Trophoblast cell (in vitro differentiated cells and primary cell): ENCODE measurements around the gene IRAK1.
A peak's percentile ranks its signal among the peaks of the same experiment; 100 is the strongest.

Experiments
- DNase-seq, 2 donors: peaks; one replicate each; pipeline ENCODE4 v3.0.0-alpha.2; 2016
- H2AFZ ChIP-seq: 2 replicates; pipeline ENCODE4 v1.6.1; 2013; ENCODE audit warnings: low read length, moderate library complexity, mild to moderate bottlenecking; ENCODE audit not compliant: insufficient read depth, poor library complexity
- H2AK5ac ChIP-seq: 2 replicates; pipeline ENCODE4 v1.6.1; 2013; ENCODE audit warnings: mild to moderate bottlenecking, low read length
- H2BK120ac ChIP-seq: 2 replicates; pipeline ENCODE4 v1.6.1; 2013; ENCODE audit warnings: low read length, mild to moderate bottlenecking, moderate library complexity; ENCODE audit not compliant: insufficient read depth, poor library complexity
- H2BK12ac ChIP-seq: 2 replicates; pipeline ENCODE4 v1.6.1; 2013; ENCODE audit warnings: mild to moderate bottlenecking, low read length, moderate library complexity
- H2BK5ac ChIP-seq: 2 replicates; pipeline ENCODE4 v1.6.1; 2013; ENCODE audit warnings: low read length, low read depth, moderate library complexity, mild to moderate bottlenecking; ENCODE audit not compliant: poor library complexity
- H3K14ac ChIP-seq: 2 replicates; pipeline ENCODE4 v1.6.1; 2013; ENCODE audit warnings: mild to moderate bottlenecking, low read length
- H3K18ac ChIP-seq: 2 replicates; pipeline ENCODE4 v1.6.1; 2013; ENCODE audit warnings: mild to moderate bottlenecking, low read length
- H3K23ac ChIP-seq: 2 replicates; pipeline ENCODE4 v1.6.1; 2013; ENCODE audit warnings: low read length
- H3K27ac ChIP-seq: 2 replicates; pipeline ENCODE4 v1.5.1; 2013; ENCODE audit warnings: low read depth, mild to moderate bottlenecking, inconsistent platforms, low read length, moderate library complexity
- H3K27me3 ChIP-seq: 2 replicates; pipeline ENCODE4 v1.6.1; 2013; ENCODE audit warnings: inconsistent platforms, mild to moderate bottlenecking, low read length, moderate library complexity; ENCODE audit not compliant: insufficient read depth
- H3K36me3 ChIP-seq, 2 experiments: 1 replicate in 1 of 2; 2 replicates in 1 of 2; pipeline ENCODE4 v1.6.1; 2013; ENCODE audit warnings: low read length in 2 of 2, mild to moderate bottlenecking in 2 of 2, moderate library complexity in 1 of 2; ENCODE audit not compliant: insufficient read depth in 2 of 2, control insufficient read depth in 1 of 2
- H3K4ac ChIP-seq: 2 replicates; pipeline ENCODE4 v1.6.1; 2013; ENCODE audit warnings: low read depth, mild to moderate bottlenecking, low read length, moderate library complexity
- H3K4me1 ChIP-seq, 2 experiments: 1 replicate in 1 of 2; 2 replicates in 1 of 2; pipeline ENCODE4 v1.6.1; 2013; ENCODE audit warnings: low read length in 2 of 2, mild to moderate bottlenecking in 2 of 2, moderate library complexity in 1 of 2; ENCODE audit not compliant: insufficient read depth in 2 of 2, control insufficient read depth in 1 of 2
- H3K4me2 ChIP-seq: 2 replicates; pipeline ENCODE4 v1.6.1; 2013; ENCODE audit warnings: inconsistent platforms, mild to moderate bottlenecking, low read length, moderate library complexity
- H3K4me3 ChIP-seq: 2 replicates; pipeline ENCODE4 v1.5.1; 2013; ENCODE audit warnings: mild to moderate bottlenecking, low read depth, low read length, inconsistent platforms
- H3K79me1 ChIP-seq: one replicate; pipeline ENCODE4 v1.6.1; 2013; ENCODE audit warnings: low read length
- H3K79me2 ChIP-seq: 2 replicates; pipeline ENCODE4 v1.6.1; 2013; ENCODE audit warnings: low read length, mild to moderate bottlenecking; ENCODE audit not compliant: control insufficient read depth, insufficient read depth, poor library complexity
- H3K9ac ChIP-seq: 2 replicates; pipeline ENCODE4 v1.6.1; 2013; ENCODE audit warnings: mild to moderate bottlenecking, low read length
- H3K9me3 ChIP-seq: 2 replicates; pipeline ENCODE4 v1.6.1; 2013; ENCODE audit warnings: low read depth, mild to moderate bottlenecking, control low read depth, inconsistent platforms, low read length; ENCODE audit not compliant: insufficient read depth
- H4K12ac ChIP-seq: 2 replicates; pipeline ENCODE4 v1.6.1; 2013; ENCODE audit warnings: low read depth, mild to moderate bottlenecking, low read length, moderate library complexity
- H4K8ac ChIP-seq: 2 replicates; pipeline ENCODE4 v1.6.1; 2013; ENCODE audit warnings: low read depth, mild to moderate bottlenecking, low read length, moderate library complexity
- H4K91ac ChIP-seq: one replicate; pipeline ENCODE4 v1.6.1; 2013; ENCODE audit warnings: low read depth, mild to moderate bottlenecking, low read length, moderate library complexity
- WGBS: extraction: QIAGEN DNeasy Blood & Tissue Kit; methylation state at CpG from one replicate; pipeline ENCODE4 v1.1.7; 2013; ENCODE audit warnings: missing lambda C conversion rate; ENCODE audit not compliant: insufficient read length, insufficient coverage; ENCODE audit errors: extremely low coverage; 5-methylcytosine and 5-hydroxymethylcytosine counted together

Gene IRAK1

DNA sequence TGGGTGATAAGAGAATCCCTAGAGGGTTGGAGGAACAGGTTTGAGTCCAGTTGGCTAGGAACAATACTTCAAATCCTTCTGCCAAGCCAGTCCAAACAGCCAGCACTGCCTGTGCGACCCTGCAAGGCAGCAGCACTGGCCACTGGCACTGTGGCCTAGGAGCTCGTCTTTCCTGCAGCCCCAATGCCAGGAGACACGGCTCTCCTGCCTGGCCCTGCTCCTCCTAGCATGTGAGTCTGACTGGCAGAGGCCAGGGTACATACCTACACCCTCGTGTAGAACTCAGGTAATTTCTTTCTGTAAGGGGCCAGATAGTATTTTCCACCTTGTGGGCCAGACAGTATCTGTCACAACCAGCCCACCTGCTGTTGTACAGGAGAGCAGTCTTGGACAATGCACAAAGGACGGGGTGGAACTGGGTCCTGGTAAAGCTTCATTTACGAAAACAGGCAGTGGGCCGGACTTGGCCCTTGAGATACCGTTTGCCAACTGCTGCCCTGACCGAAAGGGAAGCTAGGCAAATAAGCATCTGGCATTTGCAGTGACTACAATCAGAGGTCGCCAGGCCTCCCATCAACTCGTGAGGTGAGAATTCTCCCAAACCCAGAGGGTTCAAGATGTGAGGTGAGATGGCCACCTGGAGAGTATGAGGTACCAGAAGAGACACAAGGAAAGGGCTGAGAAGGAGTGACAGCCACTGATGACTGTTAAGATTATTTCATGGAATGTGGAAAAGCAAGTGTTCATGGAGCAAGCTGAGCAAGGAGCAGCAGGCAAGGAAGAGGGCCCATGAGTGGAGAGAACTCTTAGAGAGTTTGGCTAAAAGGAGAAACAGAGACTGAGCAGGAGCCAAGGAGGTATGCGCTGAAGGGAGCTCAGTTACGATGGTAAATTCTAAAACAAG, 29.8 kb upstream of the IRAK1 start:
- Histone ChIP-seq H3K27ac (no peak overlapping the region), H3K4ac (no peak overlapping the region), H3K18ac (no peak overlapping the region), H2AFZ (no peak overlapping the region), H3K14ac (no peak overlapping the region), H4K8ac (no peak overlapping the region), H2BK120ac (no peak overlapping the region), H2AK5ac (no peak overlapping the region), H2BK5ac (no peak overlapping the region), H4K91ac (no peak overlapping the region), H3K4me2 (no peak overlapping the region), H3K9ac (no peak overlapping the region), H3K23ac (no peak overlapping the region), H3K9me3 (no peaks in the 10 kb centered on the region), H4K12ac (no peak overlapping the region), H3K79me1 (no peaks in the 10 kb centered on the region), H3K4me3 (no peak overlapping the region), H3K79me2 (peaks cover 1% of the 10 kb centered on the region), H2BK12ac (no peak overlapping the region), H3K4me1 (peaks cover 8 to 14% of the 10 kb centered on the region in 2 experiments), H3K27me3 (no peaks in the 10 kb centered on the region), H3K36me3 (peaks cover 7 to 11% of the 10 kb centered on the region in 2 experiments)
- DNase-seq = peak; percentile 22 to 65
- no CpG with 5 or more reads among the region's 13 CpGs for WGBS

DNA sequence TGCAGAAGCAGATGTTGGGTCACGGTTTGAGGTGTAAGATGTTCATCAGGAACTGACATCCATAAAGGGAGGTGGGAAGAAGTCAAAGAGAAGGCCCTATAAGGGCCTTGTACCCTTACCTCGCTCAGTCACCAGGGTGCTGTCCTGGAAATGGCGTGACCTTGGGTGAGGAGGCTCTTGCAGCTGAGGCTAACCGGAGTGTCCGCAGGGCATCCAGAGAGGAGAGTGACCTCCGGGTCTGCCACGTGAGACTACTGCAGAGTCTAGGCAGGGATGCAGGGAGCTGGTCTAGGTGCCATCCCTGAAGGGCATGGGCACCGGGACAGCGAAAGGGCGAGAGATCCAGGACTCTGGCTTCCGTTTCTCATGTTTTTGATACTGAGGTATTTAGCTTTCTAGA, 28.7 kb upstream of the IRAK1 start:
- Histone ChIP-seq H3K4ac (no peak overlapping the region), H3K9me3 (no peaks in the 10 kb centered on the region), H3K79me2 (peaks cover 1% of the 10 kb centered on the region), H2AFZ (no peak overlapping the region), H2BK120ac (no peak overlapping the region), H3K14ac (no peak overlapping the region), H3K4me1 (peaks cover 8 to 14% of the 10 kb centered on the region in 2 experiments), H2AK5ac (no peak overlapping the region), H3K27ac (no peak overlapping the region), H3K9ac (no peak overlapping the region), H3K23ac (no peak overlapping the region), H4K12ac (no peak overlapping the region), H3K79me1 (no peaks in the 10 kb centered on the region), H2BK5ac (no peak overlapping the region), H4K8ac (no peak overlapping the region), H3K36me3 (peaks cover 7 to 11% of the 10 kb centered on the region in 2 experiments), H4K91ac (no peak overlapping the region), H3K18ac (no peak overlapping the region), H3K27me3 (no peaks in the 10 kb centered on the region), H3K4me2 (no peak overlapping the region), H3K4me3 (no peak overlapping the region), H2BK12ac (no peak overlapping the region)
- DNase-seq = no peak
- no CpG with 5 or more reads among the region's 11 CpGs for WGBS

DNA sequence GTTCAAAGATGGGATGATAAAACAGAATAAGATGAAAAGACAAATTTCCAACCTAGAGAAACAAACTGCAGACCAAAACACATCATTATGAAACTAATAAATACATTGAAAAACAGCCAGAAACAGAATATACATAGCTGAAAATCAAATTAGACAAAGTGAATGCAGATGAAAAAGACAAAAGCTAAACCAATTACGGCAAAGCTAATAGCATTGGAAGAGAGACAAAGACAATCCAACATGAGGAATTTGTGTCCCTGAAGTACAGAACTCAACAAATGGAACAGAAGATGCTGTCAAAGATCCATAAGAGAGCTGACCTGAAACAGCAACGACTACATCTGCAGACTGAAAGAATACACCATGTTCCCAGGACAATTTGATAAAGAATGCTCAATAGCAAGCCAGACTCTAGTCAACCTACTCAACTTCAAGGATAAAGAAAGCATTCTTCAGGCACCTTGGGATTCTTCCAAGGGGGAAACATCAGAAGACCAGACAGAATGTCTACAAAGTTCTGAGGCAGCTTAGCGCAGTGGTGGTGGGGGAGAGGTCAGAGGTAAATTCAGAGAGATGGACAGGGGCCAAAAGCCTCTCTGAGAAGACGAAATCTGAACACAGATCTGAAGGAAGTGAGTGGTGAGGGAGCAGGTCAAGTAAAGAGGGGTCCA, 27.4 kb upstream of the IRAK1 start:
- Histone ChIP-seq H3K79me2 (peaks cover 1% of the 10 kb centered on the region), H3K4me1 (peaks cover 8 to 14% of the 10 kb centered on the region in 2 experiments), H4K91ac (no peak overlapping the region), H3K79me1 (no peaks in the 10 kb centered on the region), H3K9me3 (no peaks in the 10 kb centered on the region), H3K18ac (no peak overlapping the region), H2BK120ac (no peak overlapping the region), H3K23ac (no peak overlapping the region), H3K4me3 (no peak overlapping the region), H3K14ac (no peak overlapping the region), H3K9ac (no peak overlapping the region), H3K27me3 (no peaks in the 10 kb centered on the region), H4K12ac (no peak overlapping the region), H3K4me2 (no peak overlapping the region), H3K36me3 (peaks cover 7 to 11% of the 10 kb centered on the region in 2 experiments), H3K27ac (no peak overlapping the region), H4K8ac (no peak overlapping the region), H2AK5ac (no peak overlapping the region), H2BK5ac (no peak overlapping the region), H2AFZ (no peak overlapping the region), H3K4ac (no peak overlapping the region), H2BK12ac (no peak overlapping the region)
- DNase-seq = no peak
- WGBS = no CpG with 5 or more reads among the region's 4 CpGs

DNA sequence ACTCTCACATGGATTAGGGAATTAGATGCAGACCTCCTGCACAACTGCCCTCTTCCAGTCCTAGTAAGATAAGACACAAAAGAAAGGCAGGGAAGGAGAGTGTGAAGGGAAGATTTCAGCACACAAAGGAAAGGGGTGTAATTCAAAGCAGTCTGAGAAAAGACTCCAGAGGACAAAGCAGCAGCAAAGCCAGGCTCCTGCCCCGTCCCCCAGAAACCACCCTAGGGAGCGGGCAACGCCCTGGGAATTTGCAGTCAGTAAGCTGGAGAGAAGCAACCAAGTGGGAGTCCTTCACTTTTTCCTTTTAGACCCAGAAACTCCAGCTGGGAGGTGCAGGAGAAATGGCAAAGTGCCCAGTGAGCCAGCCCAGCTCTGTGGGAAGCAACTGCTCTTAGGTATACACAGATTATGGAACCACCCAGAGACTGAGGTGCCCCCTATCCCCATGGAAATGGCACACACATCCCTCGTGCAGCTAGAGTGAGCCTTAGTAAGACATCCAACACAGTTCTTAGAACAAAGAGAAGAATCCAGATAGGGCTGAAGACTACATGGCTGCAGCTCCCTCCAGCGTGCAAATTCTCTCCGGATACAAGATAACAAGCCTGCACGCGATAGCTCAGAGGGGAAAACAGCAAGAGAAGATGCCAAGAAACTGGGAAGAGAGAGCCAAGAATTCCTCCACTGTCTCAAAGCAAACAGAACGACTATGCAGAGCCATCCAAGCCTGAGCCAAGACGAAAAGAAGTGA, 26.5 kb upstream of the IRAK1 start:
- Histone ChIP-seq H3K4ac (no peak overlapping the region), H3K14ac (no peak overlapping the region), H4K12ac (no peak overlapping the region), H2AFZ (no peak overlapping the region), H3K9me3 (no peaks in the 10 kb centered on the region), H3K23ac (no peak overlapping the region), H3K27me3 (no peaks in the 10 kb centered on the region), H3K4me2 (no peak overlapping the region), H3K79me1 (no peaks in the 10 kb centered on the region), H2BK120ac (no peak overlapping the region), H3K18ac (no peak overlapping the region), H4K91ac (no peak overlapping the region), H3K36me3 (peaks cover 7 to 11% of the 10 kb centered on the region in 2 experiments), H2AK5ac (no peak overlapping the region), H3K9ac (no peak overlapping the region), H4K8ac (no peak overlapping the region), H3K27ac (no peak overlapping the region), H2BK12ac (no peak overlapping the region), H2BK5ac (no peak overlapping the region), H3K79me2 (peaks cover 1% of the 10 kb centered on the region), H3K4me1 (peaks cover 8 to 20% of the 10 kb centered on the region in 2 experiments), H3K4me3 (no peak overlapping the region)
- no CpG with 5 or more reads among the region's 10 CpGs for WGBS
- no peak for DNase-seq
